ENCODE data around the gene RBM15.

Gene RBM15

GRCh38 chr1:110320168-110320518 is 19.0 kb upstream of the RBM15 start:
- no peak for DNase-seq

GRCh38 chr1:110321045-110321444 is 18.1 kb upstream of the RBM15 start:
- DNase-seq: no peak

GRCh38 chr1:110321846-110322245 is 17.3 kb upstream of the RBM15 start:
- no peak for DNase-seq

- DNase-seq: no peak
Observed at GRCh38 chr1:110324667-110325066, 14.5 kb upstream of the RBM15 start.

- no peak for DNase-seq
Observed at GRCh38 chr1:110326826-110327225, 12.4 kb upstream of the RBM15 start.

- DNase-seq: no peak
Observed at GRCh38 chr1:110328274-110328673, 10.9 kb upstream of the RBM15 start.

GRCh38 chr1:110328700-110329099 is 10.5 kb upstream of the RBM15 start:
- no peak for DNase-seq

- no peak for DNase-seq
Observed at GRCh38 chr1:110335265-110335664, 3.9 kb upstream of the RBM15 start.

GRCh38 chr1:110336300-110337039 is 2.7 kb upstream of the RBM15 start:
- DNase-seq: no peak

GRCh38 chr1:110337704-110338308 is 1.4 kb upstream of the RBM15 start:
- DNase-seq: no peak

GRCh38 chr1:110338309-110338885 is 780 bp upstream of the RBM15 start:
- peak; percentile 66 for DNase-seq

GRCh38 chr1:110339407-110340206 is 430 bp downstream of the RBM15 start:
- DNase-seq: no peak

GRCh38 chr1:110340207-110340468 is 961 bp downstream of the RBM15 start:
- DNase-seq: no peak

GRCh38 chr1:110341146-110341871 is 2.1 kb downstream of the RBM15 start:
- DNase-seq: no peak

- no peak for DNase-seq
Observed at GRCh38 chr1:110341872-110342331, 2.7 kb downstream of the RBM15 start.

GRCh38 chr1:110343249-110343648 is 4.1 kb downstream of the RBM15 start:
- no peak for DNase-seq

GRCh38 chr1:110344152-110344551 is 5.0 kb downstream of the RBM15 start:
- no peak for DNase-seq

- DNase-seq: no peak
Observed at GRCh38 chr1:110345480-110345879, 6.3 kb downstream of the RBM15 start.

GRCh38 chr1:110346690-110347089 is 7.5 kb downstream of the RBM15 start:
- no peak for DNase-seq

GRCh38 chr1:110347182-110347893 is 8.2 kb downstream of the RBM15 start:
- no peak for DNase-seq

- DNase-seq: no peak
Observed at GRCh38 chr1:110348050-110348449, 8.9 kb downstream of the RBM15 start.

GRCh38 chr1:110348771-110349170 is 9.6 kb downstream of the RBM15 start:
- no peak for DNase-seq
